ENCODE data around the gene LRRC17. TPM values are rescaled to one million over a fixed set of nuclear protein-coding genes. Genes with fewer than 3 reads are reported as not detected.

LRRC17 gene
- total RNA-seq, 1 experiment from 2014 or later, result 0.47 TPM

DNA sequence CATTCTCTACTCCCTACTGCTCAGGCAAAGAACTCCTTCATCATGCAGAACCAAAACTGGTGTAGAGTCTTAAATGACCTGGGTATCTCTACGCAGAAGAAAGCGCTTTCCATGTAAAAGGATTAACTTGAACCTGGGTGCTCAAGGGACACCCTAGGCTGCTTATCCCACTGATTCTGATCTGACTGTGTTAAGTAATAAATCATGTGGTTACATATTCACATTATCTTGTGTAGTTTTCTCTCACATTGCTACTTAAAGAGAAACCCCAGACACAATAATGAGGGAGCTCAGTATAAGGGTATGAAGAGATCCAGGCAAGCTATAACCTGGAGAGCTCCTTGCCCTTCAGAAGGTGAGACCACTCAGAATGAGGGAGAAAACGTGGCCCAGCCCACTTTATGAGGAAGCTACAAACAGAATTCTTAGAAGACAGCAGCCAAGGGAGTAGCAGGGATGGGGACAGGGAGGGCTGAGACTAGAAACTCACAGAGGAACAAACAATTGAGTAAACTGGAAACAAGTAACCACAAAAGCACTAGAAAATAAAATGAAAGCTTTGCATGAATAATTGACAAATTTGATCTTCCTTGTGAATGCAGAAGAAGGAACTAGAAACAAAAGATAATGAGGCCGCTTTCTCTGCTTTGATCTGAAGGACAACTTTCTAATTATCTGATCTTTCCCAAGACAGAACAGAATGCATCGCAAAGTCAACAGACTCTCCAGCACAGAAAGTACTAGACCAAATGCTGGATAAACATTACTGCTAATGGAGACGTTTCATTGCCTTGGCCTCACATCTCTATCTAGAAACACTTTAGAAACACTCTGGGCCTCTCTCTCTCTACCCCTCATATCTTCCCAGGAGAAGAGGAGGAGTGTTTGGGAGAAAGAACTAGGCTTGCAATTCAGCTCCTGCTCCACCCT is 76.1 kb downstream of the LRRC17 start (continued):
- TF ChIP-seq, protein P1, sequence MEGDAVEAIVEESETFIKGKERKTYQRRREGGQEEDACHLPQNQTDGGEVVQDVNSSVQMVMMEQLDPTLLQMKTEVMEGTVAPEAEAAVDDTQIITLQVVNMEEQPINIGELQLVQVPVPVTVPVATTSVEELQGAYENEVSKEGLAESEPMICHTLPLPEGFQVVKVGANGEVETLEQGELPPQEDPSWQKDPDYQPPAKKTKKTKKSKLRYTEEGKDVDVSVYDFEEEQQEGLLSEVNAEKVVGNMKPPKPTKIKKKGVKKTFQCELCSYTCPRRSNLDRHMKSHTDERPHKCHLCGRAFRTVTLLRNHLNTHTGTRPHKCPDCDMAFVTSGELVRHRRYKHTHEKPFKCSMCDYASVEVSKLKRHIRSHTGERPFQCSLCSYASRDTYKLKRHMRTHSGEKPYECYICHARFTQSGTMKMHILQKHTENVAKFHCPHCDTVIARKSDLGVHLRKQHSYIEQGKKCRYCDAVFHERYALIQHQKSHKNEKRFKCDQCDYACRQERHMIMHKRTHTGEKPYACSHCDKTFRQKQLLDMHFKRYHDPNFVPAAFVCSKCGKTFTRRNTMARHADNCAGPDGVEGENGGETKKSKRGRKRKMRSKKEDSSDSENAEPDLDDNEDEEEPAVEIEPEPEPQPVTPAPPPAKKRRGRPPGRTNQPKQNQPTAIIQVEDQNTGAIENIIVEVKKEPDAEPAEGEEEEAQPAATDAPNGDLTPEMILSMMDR (IDR thresholded peaks at IDR 0.05 in 2 of 3, conservative IDR thresholded peaks at IDR 0.05 in 1 of 3; ENCODE audit: borderline replicate concordance in 1 of 3, insufficient read depth in 1 of 3, low read depth in 2 of 3, low read length in 2 of 3), result no peak
- TF ChIP-seq CEBPB (IDR thresholded peaks at IDR 0.05; ENCODE audit: low read depth) (no peak), EZH2 (IDR thresholded peaks at IDR 0.05) (no peak), FOSL1 (IDR thresholded peaks at IDR 0.05; ENCODE audit: low read depth) (no peak), JUND (IDR thresholded peaks at IDR 0.05) (no peak), SRF (IDR thresholded peaks at IDR 0.05; ENCODE audit: low read depth) (no peak), EGR1 (IDR thresholded peaks at IDR 0.05; ENCODE audit: low read depth) (no peak)

DNA sequence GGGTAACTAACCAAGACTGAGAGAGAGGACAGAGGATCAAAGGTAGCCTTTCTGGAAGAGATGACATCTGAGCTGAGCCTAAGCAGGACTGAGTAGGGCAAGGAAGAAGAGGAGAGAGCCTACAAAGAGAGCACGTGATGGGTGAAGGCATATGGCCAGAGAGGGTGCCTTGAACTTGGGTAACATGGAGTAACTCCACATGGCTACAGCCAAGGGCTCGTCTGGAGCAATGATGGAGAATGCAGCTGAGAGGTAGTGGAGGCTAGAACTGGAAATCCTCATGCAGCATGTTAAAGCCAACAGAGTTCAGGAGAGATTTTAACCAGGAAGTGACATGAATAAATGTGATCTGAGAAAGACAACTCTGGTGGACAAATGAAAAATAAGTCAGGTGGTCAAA is 77.8 kb downstream of the LRRC17 start:
- ChIA-PET POLR2A (no interaction called here), CTCF (no interaction called here), RAD21 (ENCODE audit: low non-redundant PET in 1 of 2, low total read pairs in 2 of 2, uncharacterized antibody in 2 of 2, unreplicated experiment in 2 of 2) (no interaction called here)
- Histone ChIP-seq H3K79me2 (ENCODE audit: insufficient read depth, low read length) (no peaks in the 10 kb centered on the region), H3K4me2 (ENCODE audit: low read length) (peak overlapping the region; percentile 71), H3K36me3 (ENCODE audit: control insufficient read depth in 1 of 2, insufficient read depth in 2 of 2, low read length in 2 of 2) (no peaks in the 10 kb centered on the region), H3K9me2 (ENCODE audit: insufficient read depth) (no peaks in the 10 kb centered on the region), H2AFZ (ENCODE audit: low read depth, low read length, poor library complexity, severe bottlenecking) (peak overlapping the region; percentile 36), H3K27me3 (ENCODE audit: insufficient read depth, low read length) (no peaks in the 10 kb centered on the region), H3K9ac (ENCODE audit: low read length) (no peak overlapping the region), H3K27ac (ENCODE audit: low read depth, low read length) (peak overlapping the region; percentile 94), H3K4me1 (ENCODE audit: control insufficient read depth in 1 of 2, insufficient read depth in 2 of 2, low read length in 2 of 2) (peaks cover 40 to 42% of the 10 kb centered on the region in 2 experiments), H3K9me3 (ENCODE audit: control insufficient read depth in 1 of 2, insufficient read depth in 1 of 2, low read depth in 1 of 2, low read length in 2 of 2) (no peaks in the 10 kb centered on the region), H4K20me1 (ENCODE audit: insufficient read depth) (no peaks in the 10 kb centered on the region), H3K4me3 (replicated peaks in 1 of 2; ENCODE audit: low read depth in 1 of 2, low read length in 2 of 2) (no peak overlapping the region)
- no peak for TF ChIP-seq ZFX (IDR thresholded peaks at IDR 0.05)
- intact Hi-C loops (cut with micrococcal nuclease), result loop anchor here (1.0 kb wide), 1 partner anchor 12 kb away; no protein-coding TSS in a partner anchor
- ATAC-seq (no peak), DNase-seq (ENCODE audit: low read depth, low spot score) (no peak)
- no TSS peak for BruUV-seq (replicated peaks)

Measured in HCT116 (cell line).